CD4-positive, CD25-positive, alpha-beta regulatory T cell (primary cell): Measurements from ENCODE around the gene JUP. TPM values are rescaled to one million over a fixed set of nuclear protein-coding genes. Genes with fewer than 3 reads are reported as not detected.
A peak's percentile ranks its signal among the peaks of the same experiment; 100 is the strongest.

Experiments
- ATAC-seq, 2 donors: fragments of 150-1000 bp; cut with Tn5 transposase; one replicate each; pipeline ENCODE4 v1.10.0; 2021; ENCODE audit warnings: low read depth in 2 of 2, moderate number of reproducible peaks in 2 of 2, moderate library complexity in 1 of 2
- DNase-seq, 3 donors: peaks; one replicate each; pipeline versions ENCODE4 v3.0.0 to v3.0.0-alpha.2; 2012 to 2022; ENCODE audit warnings: mixed read lengths in 1 of 3
- H3K27ac ChIP-seq: one replicate; pipeline ENCODE4 v1.7.0; 2013; ENCODE audit warnings: mild to moderate bottlenecking, low read length; ENCODE audit not compliant: insufficient read depth, poor library complexity, severe bottlenecking
- H3K27me3 ChIP-seq: one replicate; pipeline ENCODE4 v1.7.0; 2013; ENCODE audit warnings: low read length; ENCODE audit not compliant: control insufficient read depth, insufficient read depth
- H3K36me3 ChIP-seq: one replicate; pipeline ENCODE4 v1.7.0; 2013; ENCODE audit warnings: mild to moderate bottlenecking, low read length, moderate library complexity; ENCODE audit not compliant: control insufficient read depth, insufficient read depth
- H3K4me1 ChIP-seq: 2 replicates; pipeline ENCODE4 v1.7.0; 2013; ENCODE audit warnings: mild to moderate bottlenecking, low read length; ENCODE audit not compliant: insufficient read depth, control insufficient read depth, poor library complexity, severe bottlenecking
- H3K4me3 ChIP-seq: one replicate; pipeline ENCODE4 v1.7.0; 2013; ENCODE audit warnings: low read depth, mild to moderate bottlenecking, low read length, moderate library complexity
- H3K9me3 ChIP-seq, 2 experiments: 1 replicate in 1 of 2; 2 replicates in 1 of 2; pipeline ENCODE4 v1.7.0; 2013; ENCODE audit warnings: low read length in 2 of 2, mild to moderate bottlenecking in 1 of 2, moderate library complexity in 1 of 2; ENCODE audit not compliant: control insufficient read depth in 2 of 2
- H3K27ac Mint-ChIP-seq, 3 donors: one replicate each; pipeline ENCODE4 v1.8.0; 2020 to 2022; ENCODE audit warnings: mild to moderate bottlenecking in 3 of 3, mixed read lengths in 3 of 3, moderate library complexity in 2 of 3
- H3K27me3 Mint-ChIP-seq: one replicate; pipeline ENCODE4 v1.8.0; 2022; ENCODE audit warnings: mild to moderate bottlenecking, mixed read lengths
- H3K36me3 Mint-ChIP-seq: one replicate; pipeline ENCODE4 v1.8.0; 2020; ENCODE audit warnings: mixed read lengths
- H3K4me1 Mint-ChIP-seq, 4 donors: one replicate each; pipeline ENCODE4 v1.8.0; 2020 to 2022; ENCODE audit warnings: mixed read lengths in 4 of 4, mild to moderate bottlenecking in 1 of 4
- H3K4me3 Mint-ChIP-seq, 4 donors: one replicate each; pipeline ENCODE4 v1.8.0; 2020 to 2022; ENCODE audit warnings: mild to moderate bottlenecking in 4 of 4, mixed read lengths in 4 of 4, moderate library complexity in 3 of 4
- H3K9me3 Mint-ChIP-seq, 7 donors: one replicate each; pipeline ENCODE4 v1.8.0; 2020 to 2022; ENCODE audit warnings: mixed read lengths in 7 of 7, mild to moderate bottlenecking in 3 of 7, moderate library complexity in 2 of 7
- polyA plus RNA-seq, 4 donors: library from polyadenylated mRNA; unstranded; fragments of 300-500 nt; fragmentation: Illumina TruSeq; gene quantifications; one replicate each; pipeline ENCODE4 v1.2.3, GENCODE V29; 2021
- total RNA-seq: library from RNA; stranded (reverse); gene quantifications from one replicate; pipeline ENCODE4 v1.2.3, GENCODE V29; 2022

The JUP gene
- total and polyA plus RNA-seq, 5 donors from 2014 or later = 0.32 to 1.3 (median 0.33) TPM; not detected in 2

DNA sequence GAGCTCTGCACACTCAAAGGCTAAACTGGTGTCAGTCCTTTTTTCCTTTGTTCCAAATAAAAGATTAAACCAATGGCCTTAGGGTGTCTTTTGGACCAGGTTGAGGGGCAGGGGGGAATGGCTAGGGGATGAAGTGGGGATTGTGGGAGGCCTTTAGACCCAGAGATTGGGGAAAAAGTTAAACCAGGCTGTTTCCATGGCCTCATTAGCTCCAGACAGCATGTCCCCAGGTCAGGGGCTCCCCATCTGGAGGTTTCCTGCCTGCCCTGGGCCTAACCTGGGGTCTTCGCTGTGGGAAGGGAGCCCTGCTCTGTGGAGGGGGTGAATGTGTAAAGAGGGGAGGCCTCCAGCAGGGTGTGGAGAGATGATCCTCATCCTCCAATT lies 36.6 kb upstream of the JUP start:
- Histone ChIP-seq H3K36me3 (peaks cover 2% of the 10 kb centered on the region), H3K4me1 (no peaks in the 10 kb centered on the region), H3K27ac (no peak overlapping the region), H3K27me3 (no peaks in the 10 kb centered on the region), H3K9me3 (no peaks in the 10 kb centered on the region), H3K4me3 (no peak overlapping the region)
- no peaks in the 10 kb centered on the region for H3K27me3 Mint-ChIP-seq
- no peaks in the 10 kb centered on the region for H3K4me1 Mint-ChIP-seq
- H3K36me3 Mint-ChIP-seq = no peaks in the 10 kb centered on the region
- H3K27ac Mint-ChIP-seq = no peak overlapping the region
- H3K9me3 Mint-ChIP-seq = no peaks in the 10 kb centered on the region
- no peak overlapping the region for H3K4me3 Mint-ChIP-seq
- DNase-seq (no peak), ATAC-seq (no peak)

DNA sequence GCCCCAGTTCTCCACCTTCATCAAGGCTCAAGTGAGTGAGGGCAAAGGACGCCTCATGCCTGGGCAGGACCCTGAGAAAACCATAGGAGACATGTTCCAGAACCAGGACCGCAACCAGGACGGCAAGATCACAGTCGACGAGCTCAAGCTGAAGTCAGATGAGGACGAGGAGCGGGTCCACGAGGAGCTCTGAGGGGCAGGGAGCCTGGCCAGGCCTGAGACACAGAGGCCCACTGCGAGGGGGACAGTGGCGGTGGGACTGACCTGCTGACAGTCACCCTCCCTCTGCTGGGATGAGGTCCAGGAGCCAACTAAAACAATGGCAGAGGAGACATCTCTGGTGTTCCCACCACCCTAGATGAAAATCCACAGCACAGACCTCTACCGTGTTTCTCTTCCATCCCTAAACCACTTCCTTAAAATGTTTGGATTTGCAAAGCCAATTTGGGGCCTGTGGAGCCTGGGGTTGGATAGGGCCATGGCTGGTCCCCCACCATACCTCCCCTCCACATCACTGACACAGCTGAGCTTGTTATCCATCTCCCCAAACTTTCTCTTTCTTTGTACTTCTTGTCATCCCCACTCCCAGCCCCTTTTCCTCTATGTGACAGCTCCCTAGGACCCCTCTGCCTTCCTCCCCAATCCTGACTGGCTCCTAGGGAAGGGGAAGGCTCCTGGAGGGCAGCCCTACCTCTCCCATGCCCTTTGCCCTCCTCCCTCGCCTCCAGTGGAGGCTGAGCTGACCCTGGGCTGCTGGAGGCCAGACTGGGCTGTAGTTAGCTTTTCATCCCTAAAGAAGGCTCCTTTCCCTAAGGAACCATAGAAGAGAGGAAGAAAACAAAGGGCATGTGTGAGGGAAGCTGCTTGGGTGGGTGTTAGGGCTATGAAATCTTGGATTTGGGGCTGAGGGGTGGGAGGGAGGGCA lies 36.0 kb upstream of the JUP start:
- Histone ChIP-seq H3K4me1 (no peaks in the 10 kb centered on the region), H3K27ac (no peak overlapping the region), H3K27me3 (no peaks in the 10 kb centered on the region), H3K36me3 (peaks cover 2% of the 10 kb centered on the region), H3K4me3 (no peak overlapping the region), H3K9me3 (no peaks in the 10 kb centered on the region)
- H3K4me3 Mint-ChIP-seq = no peak overlapping the region
- ATAC-seq (no peak), DNase-seq (no peak)
- no peak overlapping the region for H3K27ac Mint-ChIP-seq
- no peaks in the 10 kb centered on the region for H3K9me3 Mint-ChIP-seq
- H3K27me3 Mint-ChIP-seq = no peaks in the 10 kb centered on the region
- H3K36me3 Mint-ChIP-seq = no peaks in the 10 kb centered on the region
- H3K4me1 Mint-ChIP-seq = no peaks in the 10 kb centered on the region

DNA sequence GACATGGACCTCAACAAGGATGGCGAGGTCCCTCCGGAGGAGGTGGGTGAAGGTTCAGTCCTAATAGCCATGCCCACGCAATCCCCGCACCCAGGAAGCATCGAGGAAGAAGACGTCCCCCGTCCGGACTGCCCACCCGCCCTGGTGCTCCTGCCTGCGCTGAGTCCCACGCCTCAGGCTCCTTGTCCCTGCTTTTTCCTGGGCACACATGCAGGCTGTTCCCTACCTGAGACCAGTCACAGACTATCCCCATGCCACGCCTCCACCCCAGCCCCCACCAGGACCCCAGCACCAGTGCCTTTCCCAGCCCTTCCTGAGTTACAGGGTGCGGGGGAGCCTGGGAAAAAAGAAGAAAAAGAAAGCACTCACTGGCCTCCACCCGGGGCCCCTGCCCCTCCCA lies 35.3 kb upstream of the JUP start:
- Mint-ChIP-seq H3K4me1 (no peaks in the 10 kb centered on the region), H3K27me3 (no peaks in the 10 kb centered on the region), H3K27ac (no peak overlapping the region), H3K36me3 (no peaks in the 10 kb centered on the region), H3K9me3 (no peaks in the 10 kb centered on the region), H3K4me3 (no peak overlapping the region)
- ATAC-seq = no peak
- DNase-seq = no peak
- Histone ChIP-seq H3K4me1 (no peaks in the 10 kb centered on the region), H3K27ac (no peak overlapping the region), H3K36me3 (no peaks in the 10 kb centered on the region), H3K9me3 (no peaks in the 10 kb centered on the region), H3K4me3 (no peak overlapping the region), H3K27me3 (no peaks in the 10 kb centered on the region)

DNA sequence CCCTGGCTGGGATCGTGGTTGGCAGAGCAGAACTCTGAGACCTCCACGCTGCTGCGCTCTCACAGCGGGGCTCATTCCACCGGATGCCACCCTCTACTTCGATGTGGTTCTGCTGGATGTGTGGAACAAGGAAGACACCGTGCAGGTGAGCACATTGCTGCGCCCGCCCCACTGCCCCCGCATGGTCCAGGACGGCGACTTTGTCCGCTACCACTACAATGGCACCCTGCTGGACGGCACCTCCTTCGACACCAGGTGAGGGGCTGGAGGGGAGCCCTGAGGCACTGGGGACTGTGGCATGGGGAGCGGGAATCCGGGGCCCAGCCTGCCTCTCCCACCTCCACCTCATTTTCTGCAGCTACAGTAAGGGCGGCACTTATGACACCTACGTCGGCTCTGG lies 31.5 kb upstream of the JUP start:
- ATAC-seq = no peak
- no peak overlapping the region for H3K27ac Mint-ChIP-seq

DNA sequence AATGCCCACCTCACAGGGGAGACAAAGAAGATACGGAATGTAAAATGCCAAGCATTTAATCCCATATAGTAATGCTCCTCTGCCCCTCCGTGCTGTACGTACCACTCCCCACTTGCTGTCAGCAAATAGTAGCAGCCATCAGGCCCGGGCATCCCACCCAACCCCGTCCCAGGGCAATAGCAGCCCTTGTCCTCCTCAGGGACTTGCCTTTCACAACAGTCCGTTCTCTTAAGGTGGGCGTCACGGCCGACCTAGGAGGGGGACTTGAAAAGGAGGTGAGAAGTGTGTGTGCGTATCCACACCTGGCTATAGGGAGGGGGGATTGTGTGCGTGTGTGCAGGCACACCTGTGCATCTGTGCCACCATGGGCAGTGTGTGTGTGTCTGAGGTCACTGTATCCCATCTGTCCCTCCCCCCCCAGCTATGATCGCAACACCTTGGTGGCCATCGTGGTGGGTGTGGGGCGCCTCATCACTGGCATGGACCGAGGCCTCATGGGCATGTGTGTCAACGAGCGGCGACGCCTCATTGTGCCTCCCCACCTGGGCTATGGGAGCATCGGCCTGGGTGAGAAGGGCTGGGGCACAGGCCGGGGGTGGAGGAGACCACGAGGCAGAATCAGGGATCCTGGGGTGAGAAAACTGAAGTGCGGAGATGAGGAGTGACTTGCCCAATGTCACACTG lies 30.3 kb upstream of the JUP start:
- DNase-seq = no peak
- Histone ChIP-seq H3K36me3 (no peaks in the 10 kb centered on the region), H3K4me1 (peaks cover 13% of the 10 kb centered on the region), H3K4me3 (no peak overlapping the region), H3K9me3 (no peaks in the 10 kb centered on the region), H3K27me3 (no peaks in the 10 kb centered on the region), H3K27ac (no peak overlapping the region)
- no peaks in the 10 kb centered on the region for H3K9me3 Mint-ChIP-seq
- H3K36me3 Mint-ChIP-seq = no peaks in the 10 kb centered on the region
- peaks cover 14% of the 10 kb centered on the region for H3K27me3 Mint-ChIP-seq
- H3K4me3 Mint-ChIP-seq = no peak overlapping the region
- peaks cover 0 to 16% (median 2%) of the 10 kb centered on the region in 4 donors for H3K4me1 Mint-ChIP-seq
- no peak for ATAC-seq
- H3K27ac Mint-ChIP-seq = peak overlapping the region in 1 of 3 donors; percentile 9

More for the DNA sequence above, 31.5 kb upstream of the JUP start:
- Histone ChIP-seq H3K27ac (no peak overlapping the region), H3K4me1 (peaks cover under 1% of the 10 kb centered on the region), H3K4me3 (no peak overlapping the region), H3K36me3 (no peaks in the 10 kb centered on the region), H3K9me3 (no peaks in the 10 kb centered on the region), H3K27me3 (no peaks in the 10 kb centered on the region)
- Mint-ChIP-seq H3K27me3 (peaks cover 14% of the 10 kb centered on the region), H3K36me3 (no peaks in the 10 kb centered on the region), H3K4me1 (peaks cover 0 to 6% (median 2%) of the 10 kb centered on the region in 4 donors), H3K4me3 (no peak overlapping the region), H3K9me3 (no peaks in the 10 kb centered on the region)
- no peak for DNase-seq

DNA sequence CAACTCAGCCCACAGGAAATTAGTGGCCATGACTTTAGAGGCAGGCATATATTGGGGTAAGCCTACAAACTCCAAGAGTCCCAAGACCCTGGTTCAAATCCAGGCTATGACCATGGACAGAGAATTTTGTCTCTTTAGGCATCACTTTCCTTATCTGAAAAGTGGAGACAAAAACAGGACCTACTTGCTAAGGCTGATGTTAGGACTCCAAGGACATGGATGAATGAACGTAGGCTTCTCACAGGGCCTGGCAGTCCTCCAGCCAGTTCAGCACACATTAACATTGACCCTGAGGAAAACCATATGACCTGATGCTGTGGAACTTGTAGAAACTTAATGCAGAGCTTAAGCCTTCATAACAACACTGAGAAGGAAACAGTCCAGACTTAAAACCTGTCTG lies 27.7 kb upstream of the JUP start:
- no peaks in the 10 kb centered on the region for H3K9me3 ChIP-seq
- H3K4me1 Mint-ChIP-seq = peaks cover 0 to 30% (median 8%) of the 10 kb centered on the region in 4 donors
- H3K4me3 Mint-ChIP-seq = peak overlapping the region in 2 of 4 donors; percentile 57 to 69
- no peak overlapping the region for H3K27ac Mint-ChIP-seq
- H3K36me3 ChIP-seq = no peaks in the 10 kb centered on the region
- ATAC-seq (no peak), DNase-seq (no peak)
- H3K9me3 Mint-ChIP-seq = no peaks in the 10 kb centered on the region
- no peaks in the 10 kb centered on the region for H3K36me3 Mint-ChIP-seq
- no peaks in the 10 kb centered on the region for H3K27me3 ChIP-seq
- peaks cover 31% of the 10 kb centered on the region for H3K4me1 ChIP-seq
- no peak overlapping the region for H3K4me3 ChIP-seq
- H3K27me3 Mint-ChIP-seq = peaks cover 27% of the 10 kb centered on the region
- no peak overlapping the region for H3K27ac ChIP-seq

DNA sequence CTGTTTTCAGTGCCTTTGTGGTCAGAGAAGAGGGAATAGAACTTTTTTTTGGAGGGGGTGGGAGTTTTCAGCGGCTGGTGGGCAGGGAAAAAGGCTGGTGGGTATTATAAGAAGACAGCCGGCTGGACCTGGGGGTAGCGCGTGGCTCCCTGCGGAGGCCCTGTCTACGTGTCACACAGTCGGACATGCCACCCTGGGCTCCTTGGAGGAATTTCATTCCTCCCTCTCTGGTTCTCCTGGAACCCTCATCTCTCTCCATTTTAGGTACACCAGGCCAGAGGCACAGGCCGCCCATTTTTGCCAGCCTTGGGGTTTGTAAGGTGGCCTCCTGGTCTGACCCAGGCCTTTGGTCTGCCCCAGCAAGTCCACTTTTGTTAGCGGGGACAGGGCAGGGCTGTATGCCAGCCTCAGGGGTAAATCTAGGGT lies 27.2 kb upstream of the JUP start:
- H3K4me3 ChIP-seq = no peak overlapping the region
- DNase-seq (no peak), ATAC-seq (no peak)
- H3K4me1 Mint-ChIP-seq = peaks cover 0 to 30% (median 8%) of the 10 kb centered on the region in 4 donors
- H3K27me3 ChIP-seq = no peaks in the 10 kb centered on the region
- peak overlapping the region in 1 of 3 donors; percentile 63 for H3K27ac Mint-ChIP-seq
- H3K36me3 Mint-ChIP-seq = no peaks in the 10 kb centered on the region
- no peaks in the 10 kb centered on the region for H3K36me3 ChIP-seq
- peak overlapping the region; percentile 66 to 84 (median 74) for H3K4me3 Mint-ChIP-seq
- no peaks in the 10 kb centered on the region for H3K9me3 ChIP-seq
- H3K27me3 Mint-ChIP-seq = peaks cover 27% of the 10 kb centered on the region
- no peak overlapping the region for H3K27ac ChIP-seq
- no peaks in the 10 kb centered on the region for H3K9me3 Mint-ChIP-seq
- H3K4me1 ChIP-seq = peaks cover 31% of the 10 kb centered on the region
